Fibroblast of peridontal ligament (primary cell): ENCODE data around the gene GHRH.

Source experiments
- DNase-seq: peaks from one replicate; pipeline ENCODE4 v3.0.0-alpha.2; 2010; ENCODE audit errors: extremely low read depth

GHRH gene

DNA sequence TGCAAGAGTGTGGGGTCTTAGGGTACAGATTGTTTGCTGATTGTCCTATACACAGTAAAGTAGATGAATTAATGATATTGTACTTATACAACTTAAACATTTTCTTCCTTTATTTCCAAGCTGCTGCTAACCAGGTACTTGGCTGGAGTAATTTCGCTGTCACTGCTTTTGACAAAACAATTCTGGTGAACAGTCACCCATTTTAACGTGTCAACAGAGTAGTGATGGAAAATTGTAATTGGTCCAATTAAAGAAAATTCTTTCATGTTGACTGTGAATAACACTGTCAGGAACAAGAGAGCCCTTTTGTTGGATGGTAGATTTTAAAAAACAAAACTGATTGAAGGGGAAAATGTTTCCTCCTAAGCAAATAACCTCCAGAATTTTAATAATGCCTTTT, 55.8 kb downstream of the GHRH start:
- DNase-seq, result no peak

DNA sequence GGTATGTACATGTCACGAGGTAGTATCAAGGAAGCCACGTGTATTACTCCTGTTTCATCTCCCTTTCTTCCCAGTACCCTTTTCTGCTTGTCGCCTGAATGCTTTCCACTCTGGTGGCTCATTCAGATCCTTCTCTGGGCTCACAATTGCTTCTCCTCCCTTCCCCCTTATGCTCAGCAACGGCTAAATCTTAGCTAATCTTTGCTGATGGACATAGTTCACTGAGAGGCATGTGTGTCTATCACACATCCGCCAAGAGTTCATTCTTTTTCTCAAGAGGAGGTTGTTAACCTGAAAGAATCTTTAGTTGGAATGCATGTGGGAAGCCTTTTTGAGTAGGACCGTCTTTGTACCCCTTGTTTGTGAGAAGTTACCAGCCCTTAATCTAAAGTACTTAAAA, 56.5 kb downstream of the GHRH start:
- DNase-seq, result no peak

GRCh38 chr20:37204056-37204455, 57.6 kb downstream of the GHRH start:
- DNase-seq, result no peak

DNA sequence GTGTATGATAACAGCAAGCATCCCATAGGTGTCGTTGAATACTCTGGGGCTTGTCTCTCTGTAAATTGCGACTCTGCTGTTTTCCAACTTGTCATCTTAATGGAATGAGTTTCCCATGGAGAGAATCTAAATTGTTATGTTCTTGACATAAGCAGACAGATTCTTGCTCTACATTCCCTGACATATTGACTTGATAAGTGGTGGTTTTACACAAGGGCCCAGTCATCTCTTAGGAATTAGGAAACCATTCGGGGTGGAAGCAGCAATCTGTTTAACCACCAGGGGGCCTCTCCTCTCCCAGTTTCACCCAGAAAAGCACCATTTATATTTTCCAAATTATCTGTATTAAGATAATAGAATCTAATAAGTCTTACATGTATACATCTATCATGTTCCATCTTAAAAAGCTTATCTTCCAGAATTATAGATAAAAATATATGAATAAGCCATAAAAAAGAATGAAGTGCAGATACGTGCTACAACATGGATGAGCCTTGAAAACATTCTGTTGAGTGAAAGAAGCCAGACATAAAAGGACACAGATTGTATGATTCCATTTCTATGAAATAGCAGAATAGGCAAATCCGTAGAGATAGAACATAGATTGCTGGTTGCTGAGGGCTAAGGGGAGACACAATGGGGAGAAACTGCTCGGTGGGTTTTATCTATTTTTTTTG, 59.2 kb downstream of the GHRH start:
- DNase-seq, result peak; percentile 99

DNA sequence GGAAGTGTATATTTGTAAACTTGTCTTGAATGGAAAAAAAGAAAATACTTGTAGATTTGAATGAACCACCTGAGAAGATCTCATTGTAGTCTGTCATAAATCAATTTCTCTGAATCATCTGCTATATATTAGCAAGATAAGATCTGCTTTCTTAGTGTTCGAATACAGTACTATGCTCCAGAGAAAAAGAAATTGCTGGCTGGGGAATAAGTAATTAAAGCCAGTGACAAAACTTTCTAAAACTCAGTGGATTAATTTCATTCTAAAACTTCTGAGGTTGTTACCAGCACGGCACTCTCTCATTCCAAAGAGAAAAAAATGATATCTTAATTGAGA, 59.8 kb downstream of the GHRH start:
- DNase-seq, result no peak
